CD4-positive, alpha-beta T cell treated with Interleukin-6 at 100 ng/mL for 8 hours (primary cell): Measurements from ENCODE around the gene PDXP.

Experiments
- DNase-seq: peaks from one replicate; pipeline ENCODE4 v3.0.0-alpha.2; 2020; ENCODE audit warnings: mixed read lengths, low spot score

Gene PDXP

DNA sequence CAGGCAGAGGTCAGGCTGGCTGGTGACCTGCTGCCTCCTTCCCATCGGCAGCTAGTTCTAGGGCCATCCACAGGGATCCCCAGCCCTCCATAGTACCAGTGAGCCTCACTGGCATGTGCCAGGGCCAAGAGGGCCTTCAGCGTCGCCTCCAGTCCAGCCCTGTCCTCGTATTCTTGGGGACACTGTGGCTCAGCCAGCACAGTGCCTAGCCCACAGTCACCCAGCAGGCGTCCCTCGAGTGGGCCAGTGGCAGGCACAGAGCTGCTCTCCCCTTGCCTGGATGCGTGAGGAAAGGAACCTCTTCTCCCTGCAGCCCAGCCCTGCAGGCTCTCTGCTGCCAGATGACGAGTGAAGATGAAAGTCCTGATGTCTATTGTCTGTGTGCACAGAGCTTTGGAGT, 29.7 kb upstream of the PDXP start:
- no peak for DNase-seq

- DNase-seq: no peak
Measured at GRCh38 chr22:37629928-37630327, 28.6 kb upstream of the PDXP start.

DNA sequence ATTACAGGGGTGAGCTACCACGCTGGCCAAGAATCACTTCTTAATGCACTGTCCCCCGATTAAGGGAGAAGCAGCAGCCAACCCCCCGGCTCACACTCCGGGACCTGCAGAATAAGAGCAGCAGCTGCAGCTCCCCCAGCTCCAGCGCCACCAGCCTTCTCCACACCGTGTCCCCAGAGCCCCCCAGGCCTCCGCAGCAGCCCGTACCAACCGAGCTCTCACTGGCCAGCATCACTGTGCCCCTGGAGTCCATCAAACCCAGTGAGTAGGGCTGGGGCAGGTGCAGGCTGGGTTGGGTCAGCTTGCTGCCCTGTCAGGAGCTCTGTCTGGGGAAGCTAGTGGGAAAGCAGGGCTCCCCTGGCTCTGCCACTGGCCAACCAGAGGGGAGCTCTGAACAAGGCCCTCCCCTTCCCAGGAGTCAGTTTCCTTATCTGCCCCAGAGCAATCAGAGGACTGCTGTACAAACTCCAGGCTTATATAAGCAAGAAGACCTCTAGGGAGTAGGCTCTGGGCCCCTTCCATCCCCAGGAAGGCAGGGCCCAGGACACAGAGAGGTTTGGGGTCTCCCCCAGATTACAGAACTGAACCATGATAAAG, 27.6 kb upstream of the PDXP start:
- no peak for DNase-seq

- DNase-seq: no peak
Measured at GRCh38 chr22:37631448-37632173, 26.9 kb upstream of the PDXP start.

GRCh38 chr22:37632174-37633088, 26.1 kb upstream of the PDXP start:
- DNase-seq: no peak

DNA sequence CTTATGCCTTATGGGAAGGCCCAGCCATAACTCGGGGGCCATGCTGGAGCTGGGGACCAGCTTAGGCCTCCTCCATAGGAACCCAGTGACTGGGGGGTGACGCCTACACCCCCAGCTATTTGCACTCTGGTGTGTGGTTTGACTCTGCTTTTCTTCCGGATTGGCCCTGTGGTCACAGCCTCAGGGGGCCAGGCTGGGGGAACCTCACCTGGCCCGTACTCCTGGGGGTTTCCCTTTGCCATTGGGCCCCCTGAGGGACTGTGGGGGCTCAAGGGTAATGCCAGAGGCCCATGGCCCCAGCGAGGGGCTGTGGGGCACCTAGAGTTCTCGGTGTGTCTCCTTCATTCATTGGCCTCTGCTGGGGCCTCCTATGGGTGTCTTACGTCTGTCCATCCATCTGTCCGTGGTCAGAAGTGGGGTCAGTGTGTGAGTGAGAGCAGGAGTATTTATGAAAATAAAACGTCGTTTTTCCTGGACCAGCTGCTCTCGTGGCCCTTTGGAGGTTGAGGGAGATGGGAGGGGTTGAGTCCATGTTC, 25.4 kb upstream of the PDXP start:
- peak; percentile 30 for DNase-seq

DNA sequence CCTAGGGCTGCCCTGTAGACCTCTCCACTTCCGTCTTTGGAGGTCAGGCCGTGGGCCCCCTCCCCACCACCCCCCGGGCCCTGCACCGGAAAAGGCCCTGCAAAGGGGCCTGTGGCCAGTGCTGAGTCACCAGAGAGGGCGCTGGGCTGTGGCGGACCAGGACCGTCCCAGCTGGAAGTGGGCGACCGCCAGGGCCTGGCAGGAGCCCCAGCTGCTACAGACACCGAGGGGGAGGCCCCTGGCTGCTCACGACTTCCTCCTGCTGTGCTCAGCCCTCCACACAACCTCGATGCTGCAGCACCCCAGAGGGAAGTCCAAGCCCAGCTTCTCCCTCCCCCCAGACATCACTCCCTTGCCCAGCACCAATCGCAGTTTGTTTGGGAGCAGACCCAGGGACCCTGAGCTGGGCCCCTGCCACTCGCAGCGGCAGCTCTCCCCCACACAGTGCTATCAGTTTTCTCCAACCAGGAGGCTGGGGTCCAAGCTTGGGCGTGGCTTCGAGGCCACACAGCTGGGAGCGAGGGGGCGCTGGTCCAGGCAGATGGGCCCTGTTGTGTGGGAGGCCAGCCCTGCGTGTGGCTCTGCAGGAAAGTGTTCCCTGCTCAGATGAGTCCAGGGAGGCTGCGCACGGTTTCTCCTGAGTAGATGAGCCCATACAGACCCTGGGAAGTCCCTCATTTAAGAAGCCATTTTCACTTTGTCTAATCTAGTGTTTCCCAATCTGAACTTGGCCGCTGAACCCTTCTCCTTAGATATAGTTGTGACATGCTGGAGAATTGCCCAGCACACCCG, 24.7 kb upstream of the PDXP start:
- DNase-seq: peak; percentile 62

DNA sequence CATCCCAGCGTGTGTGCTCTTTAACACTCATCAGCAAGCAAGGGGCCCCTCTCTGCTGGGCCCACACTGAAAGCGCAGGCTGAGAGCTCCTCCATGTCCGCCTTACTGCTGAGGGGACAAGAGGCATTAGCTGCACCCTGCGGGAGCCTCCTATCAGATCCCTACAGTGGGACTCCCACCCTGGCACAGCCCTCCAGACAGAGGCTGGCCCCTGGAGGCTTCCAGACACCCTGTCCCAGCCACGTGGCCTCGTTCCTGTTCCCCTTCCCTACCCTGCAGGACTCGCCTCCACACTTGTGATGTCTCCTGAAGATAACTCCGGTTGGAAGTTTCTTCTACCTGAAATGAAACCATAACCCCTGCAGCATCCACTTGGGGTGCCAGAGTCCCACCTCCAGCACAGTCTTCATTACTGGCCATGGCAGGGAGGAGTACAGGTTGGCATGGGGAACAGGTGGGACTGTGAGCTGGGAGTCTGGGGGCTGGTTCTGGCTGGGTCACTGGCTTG, 24.1 kb upstream of the PDXP start:
- DNase-seq: no peak

DNA sequence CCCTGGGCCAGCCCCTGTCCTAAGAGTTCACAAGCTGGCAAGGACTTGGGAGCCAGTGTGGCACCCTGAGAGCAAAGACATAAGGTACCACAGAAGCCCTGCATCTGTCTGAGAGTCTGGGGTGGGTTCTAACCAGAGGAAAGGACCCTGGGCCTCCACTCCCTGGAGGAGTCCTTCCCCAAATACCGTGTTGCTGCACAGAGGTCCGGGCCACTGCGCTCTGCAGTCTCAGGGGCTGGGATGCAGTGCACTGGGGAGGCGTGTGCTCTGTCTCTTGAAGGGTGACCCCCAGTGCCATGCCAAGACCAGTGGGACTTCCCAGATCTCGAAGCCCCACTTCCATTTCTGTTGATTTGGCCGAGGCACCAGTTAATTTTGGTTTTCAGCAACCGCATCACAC, 23.4 kb upstream of the PDXP start:
- no peak for DNase-seq

DNA sequence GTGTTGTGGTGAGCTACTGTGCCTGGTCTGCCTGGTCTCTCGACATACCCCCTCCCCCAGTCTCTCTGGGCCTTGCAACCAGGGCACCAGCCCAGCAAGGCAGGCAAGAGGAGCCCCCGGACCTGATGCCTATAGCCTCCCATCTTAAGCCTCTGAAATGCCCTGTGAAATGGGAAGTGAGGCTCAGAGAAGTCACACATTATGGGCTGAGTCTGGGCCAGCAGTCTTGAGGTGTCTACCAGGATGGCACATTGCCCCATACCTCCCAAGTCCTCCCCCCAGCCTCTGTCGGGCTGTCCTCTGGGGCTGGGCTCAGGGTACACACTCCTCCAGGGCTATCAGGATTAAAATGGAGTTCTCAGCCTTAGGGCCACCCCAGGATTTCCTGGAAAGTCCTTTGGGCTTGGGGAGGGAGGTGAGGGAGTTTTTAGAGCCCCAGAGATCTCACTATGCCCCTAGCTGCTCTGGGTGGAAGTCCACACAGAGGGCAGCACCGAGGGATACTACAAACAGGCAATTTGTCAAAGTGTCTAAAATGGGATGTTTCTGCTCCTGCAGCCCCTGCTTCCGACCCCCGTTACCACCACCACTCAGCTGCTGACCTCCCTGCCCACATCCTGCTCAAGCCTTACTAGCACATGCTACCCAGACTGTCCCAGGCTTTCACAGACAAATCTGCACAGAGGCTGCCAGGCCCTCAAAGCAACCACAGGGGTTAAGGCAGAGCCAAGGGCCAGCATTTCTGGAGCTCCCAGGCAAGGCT, 22.2 kb upstream of the PDXP start:
- DNase-seq: peak; percentile 15

GRCh38 chr22:37636949-37637273, 21.6 kb upstream of the PDXP start:
- DNase-seq: no peak

DNA sequence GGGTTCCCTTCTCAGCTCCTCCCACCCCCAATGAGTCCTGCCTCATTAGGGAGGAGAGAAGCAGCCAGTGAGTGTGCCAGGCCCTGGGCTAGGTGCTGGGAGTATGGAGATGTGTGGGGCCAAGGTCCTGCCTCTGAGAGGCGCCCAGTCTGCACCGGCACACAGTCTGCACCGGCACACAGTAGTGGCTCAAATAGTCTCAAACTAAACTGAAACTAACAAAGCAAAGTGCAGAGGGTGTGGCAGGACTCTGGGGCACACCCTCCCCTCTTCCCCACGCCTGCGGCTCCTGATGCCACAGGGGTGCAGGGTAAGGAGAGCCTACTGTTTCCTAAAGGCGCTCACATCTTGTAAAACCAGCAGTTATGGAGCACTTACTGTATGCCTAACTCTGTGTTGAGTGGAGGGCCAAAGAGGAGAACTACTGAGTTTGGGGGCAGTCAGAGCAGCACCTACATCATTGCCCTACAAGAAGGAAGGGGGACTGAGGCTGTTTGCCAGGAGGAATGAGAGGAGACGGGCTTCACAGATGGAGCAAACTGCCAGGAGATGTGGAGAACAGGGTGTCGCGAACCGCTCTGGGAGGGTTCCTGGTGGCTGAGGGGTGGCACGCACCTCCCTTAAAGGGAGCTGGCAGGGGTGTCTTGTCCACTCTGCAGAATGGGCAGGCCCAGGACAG, 20.0 kb upstream of the PDXP start:
- peak; percentile 40 for DNase-seq

DNA sequence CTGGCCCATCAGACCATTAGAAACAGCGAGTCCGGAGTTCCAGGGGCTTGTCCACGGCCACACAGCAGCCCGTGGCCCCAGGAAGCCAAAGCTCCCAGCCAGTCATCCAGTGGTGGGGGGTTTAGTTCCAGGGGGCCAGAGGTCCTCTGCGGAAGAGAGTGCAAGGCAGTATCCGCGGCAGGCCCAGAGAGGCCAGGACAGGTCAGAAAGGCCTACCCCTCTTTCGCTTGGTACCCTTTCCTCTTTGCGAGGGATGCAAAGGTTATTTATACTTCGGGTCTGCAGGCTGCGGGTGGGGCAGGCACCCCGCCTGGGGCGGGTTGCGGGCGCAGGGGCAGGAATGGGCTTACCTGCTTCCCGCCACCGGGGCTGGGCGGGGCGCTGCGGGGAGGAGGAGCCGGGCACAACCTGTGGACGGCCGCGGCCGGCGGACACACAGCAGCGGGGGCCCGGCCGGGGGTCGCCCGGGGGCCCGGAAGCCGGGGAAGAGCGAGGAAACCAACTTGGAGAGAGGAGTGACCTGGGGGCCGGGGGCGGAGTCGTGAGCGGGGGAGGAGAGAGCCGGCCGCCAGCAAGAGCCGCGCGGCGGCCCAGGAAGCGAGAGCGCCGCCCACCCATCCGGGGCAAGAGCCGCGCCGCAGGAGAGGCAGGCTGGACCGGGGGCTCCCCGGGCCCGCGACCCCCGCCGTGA, 19.3 kb upstream of the PDXP start, which contains the start of gene SH3BP1:
Gene SH3BP1 (plus strand): TSS at position 600 of the 691 bp plus-strand sequence. CDS start 119 bp downstream, outside the sequence.
- DNase-seq: peak; percentile 40

GRCh38 chr22:37639771-37640590, 18.5 kb upstream of the PDXP start:
- no peak for DNase-seq

- peak; percentile 51 for DNase-seq
Measured at GRCh38 chr22:37640591-37641560, 17.6 kb upstream of the PDXP start.

- no peak for DNase-seq
Measured at GRCh38 chr22:37641561-37641949, 17.0 kb upstream of the PDXP start.

- DNase-seq: peak; percentile 78
Measured at GRCh38 chr22:37643225-37643847, 15.2 kb upstream of the PDXP start.
